TTC549 (cell line): Measurements from ENCODE around the gene OSBPL6.
"Not testable (repeated sequence)": the region's sequence is repeated elsewhere in the genome, so short reads cannot be mapped to it uniquely, and the experiment has no call there.

Experiments used
- FAIRE-seq: peaks from 2 replicates; lab custom pipeline; 2012; peaks lifted over from hg19 to GRCh38; lab: Jason Lieb, UNC

The OSBPL6 gene

DNA sequence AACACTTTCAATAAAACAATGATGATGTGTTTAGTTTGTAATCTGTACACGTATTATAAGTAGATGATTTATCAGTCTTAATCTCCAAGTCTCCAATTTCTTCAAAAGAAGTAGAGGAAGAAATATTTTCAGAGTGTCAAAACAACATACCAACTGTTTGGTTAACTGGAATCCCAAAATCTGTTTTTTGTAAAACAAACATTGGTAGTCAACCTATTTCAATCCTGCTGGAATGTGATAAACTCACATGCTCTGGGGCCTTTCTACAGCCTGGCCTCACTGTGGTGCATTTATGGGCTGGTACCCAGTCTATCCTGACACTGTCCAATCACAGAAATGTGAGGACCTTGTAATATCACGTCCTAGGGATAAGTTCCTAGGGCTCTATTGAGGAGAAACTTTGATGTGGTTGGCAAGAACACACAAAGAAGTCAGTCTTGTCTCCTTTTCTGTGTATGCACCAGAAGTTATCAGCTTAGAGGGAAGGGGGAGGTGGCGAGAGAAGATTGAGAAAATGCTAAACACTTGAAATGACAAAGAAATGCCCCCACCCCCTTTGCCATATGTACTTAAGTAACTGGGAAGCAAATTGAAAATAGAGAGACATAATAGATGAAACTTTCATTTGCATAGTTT is 209.5 kb downstream of the OSBPL6 start:
- FAIRE-seq, result peak; percentile 86

DNA sequence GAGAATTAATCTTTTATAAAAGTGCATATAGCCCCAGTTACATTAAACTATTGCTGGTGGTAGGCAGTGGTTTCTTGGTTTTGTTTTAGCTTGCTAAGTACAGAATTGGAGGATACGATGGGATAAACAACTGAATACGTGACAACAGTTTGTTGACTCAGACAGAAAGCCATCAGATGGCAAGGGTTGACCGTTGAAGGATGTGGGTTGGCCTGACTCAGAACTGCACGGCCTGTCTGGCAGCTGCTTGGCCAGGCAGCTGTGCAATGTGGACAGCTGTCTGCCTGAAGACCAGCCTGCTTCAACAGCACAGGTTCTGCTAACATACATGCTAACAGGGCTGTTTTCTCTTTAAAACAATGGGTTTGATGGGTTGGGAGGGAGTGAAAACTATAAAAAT is 210.1 kb downstream of the OSBPL6 start:
- FAIRE-seq, result peak; percentile 28

DNA sequence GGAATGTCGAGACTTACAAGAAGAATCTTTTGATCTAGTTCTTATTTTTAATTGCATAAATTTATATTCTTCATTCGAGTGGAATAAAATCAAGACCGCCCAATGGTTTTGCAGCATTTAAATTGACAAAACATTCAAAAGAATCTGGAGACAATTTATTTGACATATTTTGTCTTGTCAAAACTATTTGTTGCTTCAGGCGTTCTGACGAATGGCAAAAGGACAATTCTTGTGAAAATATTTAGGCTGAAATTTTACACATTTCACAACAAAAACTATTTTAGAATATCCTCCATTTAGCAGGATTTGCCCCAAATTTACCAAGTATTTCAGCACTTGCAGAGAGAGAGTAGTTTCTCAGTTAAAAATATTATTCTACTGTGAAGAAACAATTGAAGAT is 214.9 kb downstream of the OSBPL6 start:
- no peak for FAIRE-seq

DNA sequence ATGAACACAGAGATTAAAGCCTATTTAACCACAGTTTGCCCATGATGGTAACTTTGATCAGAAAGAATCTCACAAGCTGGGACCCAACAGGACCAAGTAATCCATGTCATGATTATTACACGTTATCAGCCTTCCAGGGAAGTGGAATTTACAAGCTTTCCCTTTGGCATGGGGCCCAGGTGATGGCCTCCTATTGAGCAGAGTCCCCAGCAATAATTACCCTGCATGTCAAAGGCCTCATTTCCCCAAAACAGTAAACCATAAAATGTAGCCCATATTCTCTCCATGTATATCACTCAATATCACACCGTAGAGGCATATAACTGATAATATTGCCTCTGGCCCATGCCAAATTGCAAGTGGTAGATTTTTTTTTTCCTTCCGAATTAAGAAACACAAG is 217.7 kb downstream of the OSBPL6 start:
- FAIRE-seq, result no peak

DNA sequence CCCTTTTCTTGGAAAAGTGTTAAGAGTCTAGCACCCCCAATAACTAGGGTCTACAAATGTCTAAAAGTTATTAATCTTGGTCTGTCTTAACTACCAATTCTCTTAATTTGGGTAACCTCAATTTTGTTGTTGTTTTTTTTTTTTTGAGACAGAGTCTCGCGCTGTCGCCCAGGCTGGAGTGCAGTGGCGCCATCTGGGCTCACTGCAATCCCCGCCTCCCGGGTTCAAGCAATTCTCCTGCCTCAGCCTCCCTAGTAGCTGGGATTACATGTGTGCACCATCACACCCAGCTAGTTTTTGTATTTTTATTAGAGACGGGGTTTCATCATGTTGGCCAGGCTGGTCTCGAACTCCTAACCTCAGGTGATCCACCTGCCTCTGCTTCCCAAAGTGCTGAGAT is 218.1 kb downstream of the OSBPL6 start:
- not testable (repeated sequence) for FAIRE-seq

DNA sequence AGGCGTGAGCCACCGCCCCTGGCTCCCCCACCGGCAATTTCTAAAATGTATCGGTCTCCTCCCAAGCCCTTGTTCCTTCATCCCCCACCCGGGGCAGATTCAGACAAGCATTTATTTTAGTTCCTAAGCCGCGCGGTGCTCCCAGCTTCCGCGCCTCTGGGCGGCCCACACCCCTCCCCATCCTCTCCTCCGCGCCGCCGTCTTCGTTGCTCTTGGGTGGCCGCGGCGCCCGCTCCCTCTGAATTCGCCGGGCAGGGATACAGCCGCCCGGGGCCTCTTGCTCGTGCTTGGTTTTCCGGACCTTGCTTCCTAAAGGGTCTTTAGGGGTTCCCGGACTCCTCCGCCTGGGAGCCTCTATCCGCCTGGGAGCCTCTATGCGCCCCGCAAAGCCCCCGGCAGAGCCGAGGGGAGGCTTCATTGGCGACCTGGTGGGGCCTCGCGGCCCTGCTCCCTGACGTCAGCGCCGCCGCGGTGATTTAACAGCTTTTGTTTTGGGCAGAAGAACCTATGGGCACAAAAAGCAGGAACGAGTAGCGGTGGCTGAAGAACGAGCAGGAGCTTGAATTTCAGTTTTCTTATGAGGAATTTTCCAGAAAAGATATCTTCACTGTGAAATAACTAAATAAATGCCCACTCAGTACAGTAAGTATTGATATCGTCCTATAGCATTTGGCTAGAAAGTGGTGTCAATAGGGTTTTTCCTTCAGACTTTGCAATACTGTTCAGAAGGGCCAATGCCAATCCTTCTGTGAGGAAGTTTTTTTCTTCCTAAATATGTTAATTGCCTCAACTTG is 219.4 kb downstream of the OSBPL6 start:
- no peak for FAIRE-seq

DNA sequence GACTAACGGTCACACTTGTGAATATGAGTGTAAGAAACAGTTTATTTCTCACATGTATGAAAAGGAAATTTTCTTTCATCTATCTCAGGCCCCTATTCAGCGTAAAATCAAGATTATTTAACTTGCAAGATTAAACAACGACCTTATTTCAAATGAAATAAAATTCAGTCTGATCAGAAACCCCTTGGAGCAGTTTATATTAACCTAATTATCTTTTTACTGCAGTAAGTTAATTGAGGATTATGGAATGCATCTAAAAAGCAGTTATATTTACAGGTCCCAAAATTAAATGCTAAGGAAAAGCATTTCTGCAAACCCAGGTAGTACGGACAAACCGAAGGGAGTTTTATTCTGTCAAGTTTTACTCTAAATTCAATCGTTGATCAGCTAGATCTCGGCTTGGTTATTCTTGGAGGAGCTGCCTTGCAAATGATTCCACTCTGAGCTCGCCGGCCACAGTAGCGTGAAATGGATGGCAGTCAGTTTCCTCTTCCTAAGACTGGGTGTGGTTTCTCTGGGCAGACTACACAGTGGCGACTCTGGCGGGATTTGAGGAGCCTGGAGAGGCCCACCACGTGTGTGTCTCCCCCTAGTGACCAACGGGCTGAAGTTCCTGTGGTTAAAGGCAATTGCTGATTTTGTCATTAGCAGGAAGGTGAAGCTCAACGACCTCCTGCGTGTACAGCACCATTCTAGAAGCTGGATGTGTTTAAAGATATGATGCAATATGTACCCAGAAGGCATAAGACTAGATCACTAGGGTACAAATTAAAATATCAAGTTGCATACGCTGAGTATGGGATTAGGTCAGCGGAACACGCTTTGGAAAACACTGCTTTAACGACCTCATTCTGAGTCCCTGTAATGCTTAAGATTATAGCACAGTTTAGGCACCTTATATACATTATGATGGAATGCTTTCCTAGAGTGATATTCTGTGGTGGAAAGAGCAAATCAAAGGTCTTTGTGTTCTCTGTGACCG is 220.2 kb downstream of the OSBPL6 start:
- peak; percentile 90 for FAIRE-seq

DNA sequence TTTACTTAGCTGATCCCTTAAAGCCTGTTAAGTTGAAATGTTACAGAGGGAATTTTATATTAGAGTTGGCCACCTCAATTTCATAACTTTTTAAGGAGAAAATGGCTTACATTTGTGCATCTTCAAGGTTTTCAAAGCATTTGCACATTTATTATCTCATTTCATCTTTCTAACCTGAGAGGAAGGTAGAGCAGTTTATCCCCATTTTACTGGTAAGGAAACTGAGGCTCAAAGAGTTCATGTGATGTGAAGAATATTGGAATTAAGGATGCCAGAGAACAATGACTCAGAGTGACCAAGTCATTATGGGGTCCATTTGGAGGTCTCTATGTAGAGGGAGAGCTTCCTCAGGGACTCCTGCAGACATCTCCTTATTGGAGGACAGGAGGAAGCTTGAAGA is 221.7 kb downstream of the OSBPL6 start:
- FAIRE-seq, result no peak

DNA sequence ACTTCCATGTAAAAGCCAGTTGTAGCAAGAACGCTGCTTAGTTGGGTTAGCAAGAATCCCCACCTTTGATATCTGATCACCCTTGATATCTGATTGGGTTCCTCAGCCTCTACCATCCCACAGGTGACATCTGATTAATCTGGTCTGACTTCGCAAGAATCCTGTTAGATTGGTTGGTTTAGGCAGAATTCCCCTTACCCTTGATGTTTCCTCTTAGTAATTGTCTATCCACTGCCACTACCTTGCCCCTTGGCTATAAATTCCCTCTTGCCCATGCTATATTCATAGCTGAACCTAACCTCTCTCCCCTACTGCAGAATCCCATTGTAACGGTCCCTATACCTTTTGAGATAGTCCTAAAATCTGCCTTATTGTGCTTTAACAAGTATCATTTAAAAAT is 223.6 kb downstream of the OSBPL6 start:
- no peak for FAIRE-seq

DNA sequence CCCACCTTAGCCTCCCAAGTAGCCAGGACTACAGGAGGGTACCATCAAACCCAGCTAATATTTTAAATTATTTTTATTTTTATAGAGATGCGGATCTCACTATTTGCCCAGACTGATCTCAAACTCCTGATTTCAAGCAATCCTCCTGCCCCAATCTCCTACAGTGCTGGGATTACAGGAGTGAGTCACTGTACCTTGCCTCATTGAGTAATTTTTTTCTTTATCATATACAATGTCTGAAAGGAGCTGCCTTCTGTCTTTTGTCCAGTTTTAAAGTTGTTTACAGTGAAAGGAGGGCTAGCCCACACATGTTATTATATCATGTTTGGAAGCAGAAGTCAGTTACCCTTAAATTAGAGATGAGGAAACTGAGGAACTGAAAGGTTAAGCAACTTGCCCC is 224.1 kb downstream of the OSBPL6 start:
- FAIRE-seq, result no peak

DNA sequence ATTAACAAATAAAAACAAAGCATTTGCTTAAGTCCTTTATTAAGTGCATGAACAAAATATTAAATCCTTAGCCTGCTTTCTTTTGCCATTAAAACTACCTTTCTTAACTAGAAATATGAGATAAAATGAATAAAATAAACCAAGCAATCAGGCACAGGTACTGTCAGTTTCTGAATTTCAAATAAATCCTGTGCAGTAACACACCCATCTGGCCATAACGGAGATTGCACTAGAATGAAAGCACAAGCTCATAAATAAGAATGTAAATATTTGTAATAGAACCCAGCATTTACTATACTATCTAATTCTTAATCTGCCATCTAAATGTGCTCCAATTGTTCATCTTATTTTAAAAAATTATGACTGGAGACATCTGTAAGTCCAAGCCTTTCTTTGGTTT is 224.8 kb downstream of the OSBPL6 start:
- FAIRE-seq, result no peak

DNA sequence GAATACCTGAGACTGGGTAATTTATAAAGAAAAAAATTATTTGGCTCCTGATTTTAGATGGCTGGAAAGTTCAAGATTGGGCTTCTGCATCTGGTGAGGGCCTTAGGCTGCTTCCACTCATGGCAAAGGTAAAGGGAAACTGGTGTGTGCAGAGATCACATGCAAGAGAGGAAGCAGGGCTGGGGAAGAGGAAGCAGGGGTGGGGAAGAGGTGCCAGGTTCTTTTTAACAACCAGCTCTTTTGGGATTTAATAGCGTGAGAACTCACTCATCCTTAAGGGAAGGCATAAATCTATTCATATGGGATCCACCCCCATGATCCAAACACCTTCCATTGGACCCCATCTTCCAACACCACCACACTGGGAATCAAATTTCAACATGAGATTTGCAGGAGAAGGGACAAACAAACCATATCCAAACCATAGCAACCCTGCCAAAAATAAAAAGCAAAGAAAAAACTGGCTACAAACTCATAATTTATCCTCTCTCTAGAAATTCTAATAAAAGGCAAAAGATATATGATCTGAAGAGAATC is 226.2 kb downstream of the OSBPL6 start:
- FAIRE-seq, result no peak

DNA sequence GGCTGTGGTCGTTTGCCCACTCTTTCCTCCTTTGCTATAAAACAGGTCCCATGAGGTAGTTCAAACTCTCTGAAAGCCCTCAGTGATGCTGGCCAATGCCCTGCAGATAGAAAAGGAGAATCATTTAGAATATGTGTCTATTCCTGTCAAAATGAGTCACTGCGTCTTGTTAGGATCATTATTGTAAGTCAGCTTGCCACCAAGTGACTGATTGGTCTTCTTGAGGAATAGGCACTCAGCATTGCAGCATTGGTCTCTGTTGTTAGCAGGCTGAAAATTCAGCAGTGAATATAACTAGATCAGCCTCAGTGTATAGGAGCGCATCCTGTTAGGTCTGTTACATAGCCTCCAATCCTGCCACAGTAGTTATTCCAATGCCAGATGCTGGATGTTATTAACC is 227.8 kb downstream of the OSBPL6 start:
- no peak for FAIRE-seq

DNA sequence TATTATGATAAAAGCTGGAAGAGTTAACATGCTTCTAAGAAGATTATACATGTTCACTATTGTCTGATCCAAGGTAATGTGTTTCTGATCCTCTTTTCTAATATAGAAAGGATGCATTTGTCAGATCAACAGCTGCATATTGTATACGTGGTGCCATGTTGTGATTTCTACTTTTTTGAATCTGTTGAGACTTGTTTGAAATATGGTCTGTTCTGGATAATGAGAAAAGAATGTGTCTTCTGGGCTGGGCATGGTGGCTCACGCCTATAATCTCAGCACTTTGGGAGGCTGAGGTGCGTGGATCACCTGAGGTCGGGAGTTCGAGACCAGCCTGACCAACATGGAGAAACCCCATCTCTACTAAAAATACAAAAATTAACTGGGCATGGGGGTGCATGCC is 229.4 kb downstream of the OSBPL6 start:
- not testable (repeated sequence) for FAIRE-seq

DNA sequence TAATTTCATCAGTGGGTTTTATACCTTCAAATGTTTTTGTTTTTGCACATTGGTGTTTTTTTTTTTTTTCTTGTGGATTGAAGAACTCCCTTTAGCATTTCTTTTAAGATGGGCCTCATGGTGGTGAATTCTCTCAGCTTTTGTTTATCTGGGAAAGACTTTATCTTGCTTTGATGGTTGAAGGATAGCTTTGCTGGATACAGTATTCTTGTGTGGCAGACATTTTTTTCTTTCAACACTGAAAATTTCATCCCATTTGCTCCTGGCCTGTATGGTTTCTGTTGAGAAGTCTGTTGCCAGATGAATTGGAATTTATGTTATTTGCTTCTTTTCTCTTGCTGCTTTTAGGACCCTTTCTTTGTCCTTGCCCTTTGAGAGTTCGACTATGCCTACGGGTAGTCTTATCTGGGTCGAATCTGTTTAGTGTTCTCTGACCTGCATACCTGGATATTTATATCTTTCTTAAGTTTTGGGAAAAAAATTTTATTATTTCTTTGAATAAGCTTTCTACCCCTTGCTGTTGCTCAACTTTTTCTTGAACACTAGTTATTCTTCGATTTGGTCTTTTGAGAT is 231.0 kb downstream of the OSBPL6 start:
- FAIRE-seq, result no peak

DNA sequence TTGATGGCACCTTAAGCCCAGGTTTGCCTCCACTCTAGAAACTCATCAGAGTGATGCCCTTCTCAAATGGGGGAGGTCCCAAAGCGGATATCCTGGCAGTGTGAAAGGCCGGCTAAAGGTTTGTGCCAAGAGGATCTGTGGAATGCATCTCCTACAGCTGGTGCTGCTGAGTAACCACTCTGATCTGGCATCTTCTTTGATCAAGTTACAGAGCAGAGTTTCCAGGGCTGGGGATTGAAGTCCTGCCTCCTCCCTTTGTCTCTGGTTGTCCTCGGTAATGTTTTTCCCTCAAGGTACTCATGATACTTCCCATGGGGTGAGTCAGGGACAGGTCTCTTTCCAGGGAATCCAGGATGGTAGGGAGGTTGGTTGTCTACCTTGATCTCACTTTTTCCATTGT is 232.1 kb downstream of the OSBPL6 start:
- no peak for FAIRE-seq

DNA sequence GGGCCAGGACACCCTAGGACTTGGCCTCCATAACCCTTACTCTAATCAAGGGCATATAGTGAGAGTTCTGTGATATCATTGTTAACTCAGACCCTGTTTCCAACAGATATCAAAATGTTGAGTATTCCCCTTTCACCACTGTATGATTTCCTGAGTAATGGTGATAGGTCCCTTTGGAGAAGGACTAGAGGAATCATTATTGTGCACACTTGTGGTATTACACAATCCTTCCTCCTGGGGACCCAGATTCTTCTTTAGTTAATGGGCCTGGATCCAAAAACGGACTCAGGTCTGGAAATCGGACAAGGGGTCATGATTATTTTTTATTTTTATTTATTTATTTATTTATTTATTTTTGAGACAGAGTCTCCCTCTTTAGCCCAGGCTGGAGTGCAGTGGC is 233.1 kb downstream of the OSBPL6 start:
- FAIRE-seq, result no peak

DNA sequence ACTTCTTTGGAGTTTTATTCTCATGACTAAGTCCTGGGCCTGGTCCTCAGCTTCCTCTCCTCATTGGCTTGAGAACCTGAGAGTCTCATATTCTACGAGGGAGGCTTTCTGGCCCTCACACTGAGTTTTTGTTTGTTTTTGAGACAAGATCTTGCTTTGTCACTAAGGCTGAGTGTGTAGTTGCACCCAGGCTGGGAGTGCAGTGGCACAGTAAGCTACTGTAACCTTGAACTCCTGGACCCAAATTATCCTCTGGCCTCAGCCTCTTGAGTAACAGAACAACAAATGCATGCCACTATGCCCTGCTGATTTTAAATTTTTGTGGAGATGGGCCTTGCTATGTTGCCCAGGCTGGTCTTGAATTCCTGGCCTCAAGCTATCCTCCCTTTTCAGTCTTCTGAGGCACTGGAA is 234.1 kb downstream of the OSBPL6 start:
- no peak for FAIRE-seq

DNA sequence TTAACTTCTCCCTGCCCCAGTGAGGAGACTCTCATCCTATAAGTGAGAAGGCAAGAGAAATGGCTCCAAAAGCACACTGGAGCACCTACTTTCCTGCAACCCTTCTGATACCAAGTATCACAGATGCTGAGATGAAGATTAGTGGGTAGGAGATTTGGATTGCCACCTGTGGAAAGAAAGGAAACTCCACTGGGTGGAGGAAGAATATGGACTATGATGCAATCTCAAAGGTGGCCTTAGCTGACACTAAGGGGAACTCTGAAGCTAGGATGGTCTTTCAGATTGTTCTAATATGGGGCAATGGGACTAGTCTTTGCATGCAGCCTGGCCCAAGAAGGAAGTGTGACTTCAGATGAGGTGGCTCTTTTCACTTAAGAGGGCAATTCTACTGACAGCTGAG is 235.0 kb downstream of the OSBPL6 start:
- no peak for FAIRE-seq

DNA sequence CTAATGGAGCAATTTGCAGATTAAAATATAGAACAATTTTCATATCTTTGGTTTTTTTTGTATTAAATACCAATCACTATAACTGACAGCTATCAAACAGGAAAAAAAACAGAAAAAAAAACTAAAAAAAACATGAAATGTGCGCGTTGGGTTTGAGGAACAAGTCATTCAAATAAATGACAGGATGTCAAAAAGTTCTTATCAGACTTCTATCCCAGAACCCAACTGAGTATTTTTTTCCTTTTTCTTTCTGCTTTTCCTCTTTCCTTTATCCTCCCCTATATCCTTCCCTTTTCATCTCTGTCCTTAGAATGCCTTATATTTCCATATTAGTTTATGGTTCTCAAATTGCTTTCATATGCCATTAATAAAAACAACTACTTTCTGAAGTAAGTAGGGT is 242.3 kb downstream of the OSBPL6 start:
- FAIRE-seq, result peak; percentile 3

DNA sequence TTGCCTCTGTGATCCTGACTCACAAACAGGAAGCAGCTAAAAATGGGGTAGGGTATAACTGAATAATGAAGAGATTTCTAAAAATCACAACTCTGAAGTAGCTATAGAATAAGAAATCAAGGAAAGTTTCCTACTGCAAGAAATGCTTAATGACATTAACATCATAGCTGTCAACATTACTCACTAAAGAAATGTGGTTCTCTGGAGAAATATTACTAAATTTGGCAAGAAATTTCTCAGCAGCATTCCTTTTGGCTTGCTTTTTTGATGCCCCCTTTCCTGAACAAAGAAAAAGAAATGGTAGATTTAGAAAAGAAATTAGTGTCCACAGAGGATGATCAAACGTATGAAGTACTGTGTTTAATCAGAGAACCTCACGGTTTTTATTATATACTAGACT is 247.1 kb downstream of the OSBPL6 start:
- no peak for FAIRE-seq

DNA sequence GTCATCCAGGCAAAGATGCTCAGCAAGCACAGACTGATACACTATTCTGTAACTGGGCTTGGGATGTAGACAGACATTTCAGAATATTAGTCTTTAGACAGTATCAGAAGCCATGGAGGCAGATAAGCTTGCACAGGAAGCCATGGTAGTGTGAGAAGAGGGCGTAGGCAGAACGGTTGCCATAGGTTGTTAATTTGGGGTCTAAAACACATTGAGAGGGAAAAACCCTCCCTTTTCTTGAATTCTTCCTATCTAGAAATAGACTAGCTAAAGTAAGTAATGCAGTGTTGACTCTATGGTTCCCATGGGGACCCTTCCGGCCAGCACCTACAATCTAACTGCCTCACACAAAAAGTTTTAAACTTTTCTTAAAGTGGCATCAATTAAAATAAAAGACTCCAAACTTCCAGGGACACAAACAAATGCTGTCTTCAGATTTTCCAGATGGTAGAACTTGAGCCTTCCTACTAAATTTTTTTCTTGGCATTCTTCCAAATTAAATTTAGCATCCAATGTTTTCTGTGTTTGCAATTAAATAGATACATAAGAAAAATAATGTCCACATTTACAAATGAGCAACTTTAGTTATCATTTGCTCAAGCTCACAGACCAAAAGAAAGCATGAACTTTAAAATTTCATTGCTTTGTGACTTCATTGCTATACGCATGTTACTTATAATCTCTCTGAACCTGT is 254.8 kb downstream of the OSBPL6 start:
- FAIRE-seq, result no peak
